Hepatocyte (in vitro differentiated cells): ENCODE measurements around the gene RRP7A.
"Not testable (repeated sequence)": the region's sequence is repeated elsewhere in the genome, so short reads cannot be mapped to it uniquely, and the experiment has no call there.

ENCODE experiments used
- CTCF ChIP-seq: fragments of 200-600 bp; sonication (generic); IDR thresholded peaks from 2 replicates; pipeline ENCODE4 v1.5.1; 2016; ENCODE audit warnings: antibody characterized with exemption, mild to moderate bottlenecking; ENCODE audit not compliant: poor library complexity
- EZH2 ChIP-seq: fragments of 200-600 bp; sonication (generic); IDR thresholded peaks from 2 replicates; pipeline ENCODE4 v1.6.1; 2016; ENCODE audit warnings: antibody characterized with exemption, mild to moderate bottlenecking, borderline replicate concordance
- EZH2phosphoT487 ChIP-seq: fragments of 200-600 bp; sonication (generic); IDR thresholded peaks from one replicate; pipeline ENCODE4 v1.6.1; 2018; ENCODE audit warnings: antibody characterized with exemption, mild to moderate bottlenecking, low read depth, moderate library complexity; ENCODE audit not compliant: unreplicated experiment, severe bottlenecking

- TF ChIP-seq CTCF, EZH2, EZH2phosphoT487: not testable (repeated sequence)
Measured at GRCh38 chr22:42529435-42529834, 9.8 kb upstream of the RRP7A start.
